H1 (cell line): ENCODE results near the gene DISC1.

Experiments used
- ATF3 ChIP-seq: IDR thresholded peaks from 2 replicates; pipeline ENCODE4 v1.6.1; 2011; ENCODE audit warnings: low read depth, mild to moderate bottlenecking, low read length; ENCODE audit not compliant: insufficient read depth
- EP300 ChIP-seq, 2 experiments: IDR thresholded peaks; 1 replicate in 1 of 2; 2 replicates in 1 of 2; pipeline ENCODE4 v1.6.1; 2011 to 2012; ENCODE audit warnings: low read depth in 2 of 2, low read length in 2 of 2, mild to moderate bottlenecking in 2 of 2, borderline replicate concordance in 1 of 2, inconsistent platforms in 1 of 2, moderate library complexity in 1 of 2
- JUN ChIP-seq: IDR thresholded peaks from 2 replicates; pipeline ENCODE4 v1.6.1; 2011; ENCODE audit warnings: low read depth, mild to moderate bottlenecking, improper control_type of control experiment, low read length
- NRF1 ChIP-seq: IDR thresholded peaks from 2 replicates; pipeline ENCODE4 v1.6.1; 2011; ENCODE audit warnings: mild to moderate bottlenecking, low read depth, low read length, improper control_type of control experiment
- POLR2AphosphoS5 ChIP-seq: IDR thresholded peaks from 2 replicates; pipeline ENCODE4 v1.6.1; 2011; ENCODE audit warnings: low read depth, low read length
- RBBP5 ChIP-seq: IDR thresholded peaks from 2 replicates; pipeline ENCODE4 v1.7.1; 2012; ENCODE audit warnings: low read depth, mild to moderate bottlenecking, inconsistent platforms, low read length, moderate library complexity, borderline replicate concordance
- SIN3A ChIP-seq, 2 experiments: IDR thresholded peaks in 1 of 2; conservative IDR thresholded peaks in 1 of 2; 2 replicates each; pipeline ENCODE4 v1.6.1; 2011 to 2012; ENCODE audit warnings: low read length in 2 of 2, improper control_type of control experiment in 1 of 2, low read depth in 1 of 2, mild to moderate bottlenecking in 1 of 2
- SP1 ChIP-seq: IDR thresholded peaks from 2 replicates; pipeline ENCODE4 v1.6.1; 2011; ENCODE audit warnings: low read depth, low read length
- SUZ12 ChIP-seq: fragments of 200-600 bp; sonication (generic); IDR thresholded peaks from 2 replicates; pipeline ENCODE4 v1.6.1; 2012; ENCODE audit warnings: mild to moderate bottlenecking, inconsistent platforms, low read length, moderate library complexity, mixed read lengths
- TCF12 ChIP-seq: IDR thresholded peaks from 2 replicates; pipeline ENCODE4 v1.6.1; 2011; ENCODE audit warnings: low read depth, mild to moderate bottlenecking, low read length
- YY1 ChIP-seq: IDR thresholded peaks from 2 replicates; pipeline ENCODE4 v1.6.1; 2011; ENCODE audit warnings: low read depth, mild to moderate bottlenecking, low read length
- TF ChIP-seq, protein P1 (sequence below), 3 experiments: IDR thresholded peaks; 1 replicate in 2 of 3; 2 replicates in 1 of 3; pipeline versions ENCODE4 v1.5.1 to v1.6.1; 2011; ENCODE audit warnings: low read length in 3 of 3, mild to moderate bottlenecking in 3 of 3, inconsistent platforms in 2 of 3, low read depth in 1 of 3, moderate library complexity in 1 of 3; ENCODE audit not compliant: insufficient read depth in 1 of 3; ENCODE audit errors: control extremely low read depth in 1 of 3

- TF ChIP-seq, protein P1, sequence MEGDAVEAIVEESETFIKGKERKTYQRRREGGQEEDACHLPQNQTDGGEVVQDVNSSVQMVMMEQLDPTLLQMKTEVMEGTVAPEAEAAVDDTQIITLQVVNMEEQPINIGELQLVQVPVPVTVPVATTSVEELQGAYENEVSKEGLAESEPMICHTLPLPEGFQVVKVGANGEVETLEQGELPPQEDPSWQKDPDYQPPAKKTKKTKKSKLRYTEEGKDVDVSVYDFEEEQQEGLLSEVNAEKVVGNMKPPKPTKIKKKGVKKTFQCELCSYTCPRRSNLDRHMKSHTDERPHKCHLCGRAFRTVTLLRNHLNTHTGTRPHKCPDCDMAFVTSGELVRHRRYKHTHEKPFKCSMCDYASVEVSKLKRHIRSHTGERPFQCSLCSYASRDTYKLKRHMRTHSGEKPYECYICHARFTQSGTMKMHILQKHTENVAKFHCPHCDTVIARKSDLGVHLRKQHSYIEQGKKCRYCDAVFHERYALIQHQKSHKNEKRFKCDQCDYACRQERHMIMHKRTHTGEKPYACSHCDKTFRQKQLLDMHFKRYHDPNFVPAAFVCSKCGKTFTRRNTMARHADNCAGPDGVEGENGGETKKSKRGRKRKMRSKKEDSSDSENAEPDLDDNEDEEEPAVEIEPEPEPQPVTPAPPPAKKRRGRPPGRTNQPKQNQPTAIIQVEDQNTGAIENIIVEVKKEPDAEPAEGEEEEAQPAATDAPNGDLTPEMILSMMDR (IDR thresholded peaks at IDR 0.05; ENCODE audit: control extremely low read depth in 1 of 3, insufficient read depth in 1 of 3, low read depth in 1 of 3, low read length in 3 of 3): no peak
- TF ChIP-seq SP1: no peak
- TF ChIP-seq YY1: no peak
- no peak for TF ChIP-seq RBBP5
- no peak for TF ChIP-seq JUN
- TF ChIP-seq ATF3: no peak
- TF ChIP-seq EP300 (IDR thresholded peaks at IDR 0.05; ENCODE audit: borderline replicate concordance in 1 of 2, low read depth in 2 of 2, low read length in 2 of 2): no peak
- TF ChIP-seq TCF12: no peak
- TF ChIP-seq POLR2AphosphoS5: no peak
- no peak for TF ChIP-seq NRF1
- no peak for TF ChIP-seq SUZ12
- no peak for TF ChIP-seq SIN3A (conservative IDR thresholded peaks at IDR 0.05 in 1 of 2, IDR thresholded peaks at IDR 0.05 in 1 of 2; ENCODE audit: low read depth in 1 of 2, low read length in 2 of 2)
These were observed 404.6 kb downstream of the DISC1 start for GRCh38 chr1:232031156-232031555.
